Natural killer cell (primary cell): ENCODE results near the gene MYLK4. TPM values are rescaled to one million over a fixed set of nuclear protein-coding genes. Genes with fewer than 3 reads are reported as not detected.
A peak's percentile ranks its signal among the peaks of the same experiment; 100 is the strongest.

Experiments
- ATAC-seq, 3 donors: fragments of 150-1000 bp in 2 of 3; fragments of 200-7000 bp in 1 of 3; cut with Tn5 transposase; 1 replicate in 1 of 3; 2 replicates in 2 of 3; pipeline ENCODE4 v1.10.0; 2021; ENCODE audit warnings: mild to moderate bottlenecking in 2 of 3, moderate library complexity in 2 of 3
- DNase-seq, 2 donors: peaks; one replicate each; pipeline versions ENCODE4 v3.0.0 to v3.0.0-alpha.2; 2013 to 2021; ENCODE audit warnings: mixed read lengths in 1 of 2
- H3K27ac ChIP-seq: one replicate; pipeline ENCODE4 v1.5.1; 2013; ENCODE audit warnings: mild to moderate bottlenecking, low read length
- H3K27me3 ChIP-seq: one replicate; pipeline ENCODE4 v1.6.1; 2013; ENCODE audit warnings: low read length; ENCODE audit not compliant: control insufficient read depth, insufficient read depth
- H3K36me3 ChIP-seq: one replicate; pipeline ENCODE4 v1.6.1; 2013; ENCODE audit warnings: low read length; ENCODE audit not compliant: control insufficient read depth, insufficient read depth
- H3K4me1 ChIP-seq: one replicate; pipeline ENCODE4 v1.6.1; 2013; ENCODE audit warnings: low read length; ENCODE audit not compliant: control insufficient read depth, insufficient read depth
- H3K4me3 ChIP-seq: one replicate; pipeline ENCODE4 v1.5.1; 2013; ENCODE audit warnings: low read length
- H3K9me3 ChIP-seq: one replicate; pipeline ENCODE4 v1.6.1; 2013; ENCODE audit warnings: low read length; ENCODE audit not compliant: control insufficient read depth, insufficient read depth
- H3K27ac Mint-ChIP-seq, 2 donors: one replicate each; pipeline ENCODE4 v1.8.0; 2022; ENCODE audit warnings: mild to moderate bottlenecking in 2 of 2, mixed read lengths in 2 of 2, moderate library complexity in 1 of 2
- H3K27me3 Mint-ChIP-seq, 2 donors: one replicate each; pipeline ENCODE4 v1.8.0; 2022; ENCODE audit warnings: low read depth in 2 of 2, mixed read lengths in 2 of 2
- H3K36me3 Mint-ChIP-seq: one replicate; pipeline ENCODE4 v1.8.0; 2022; ENCODE audit warnings: mixed read lengths
- H3K4me1 Mint-ChIP-seq, 2 donors: one replicate each; pipeline ENCODE4 v1.8.0; 2022; ENCODE audit warnings: mixed read lengths in 2 of 2
- H3K4me3 Mint-ChIP-seq: one replicate; pipeline ENCODE4 v1.8.0; 2022; ENCODE audit warnings: mild to moderate bottlenecking, moderate library complexity, mixed read lengths
- H3K9me3 Mint-ChIP-seq, 2 donors: one replicate each; pipeline ENCODE4 v1.8.0; 2022; ENCODE audit warnings: mixed read lengths in 2 of 2
- CTCF ChIP-seq: fragments of 200-600 bp; IDR thresholded peaks from one replicate; pipeline ENCODE4 v1.8.0; 2022; ENCODE audit warnings: antibody characterized with exemption
- WGBS: methylation state at CpG from one replicate; pipeline ENCODE4 v1.1.7; 2013; ENCODE audit warnings: missing lambda C conversion rate; ENCODE audit not compliant: insufficient coverage; 5-methylcytosine and 5-hydroxymethylcytosine counted together
- intact Hi-C: fragments of 100-400 bp; cut with micrococcal nuclease; formaldehyde crosslinking; loops from one replicate; pipeline ENCODE4 v1.14.2; 2022
- total RNA-seq, 4 donors: library from RNA; stranded (reverse); fragments of 120-200 nt in 1 of 4; gene quantifications; one replicate each; pipeline versions ENCODE4 v1.2.3 to v1.2.4, GENCODE V29; 2013 to 2022

MYLK4 gene
- total RNA-seq, 3 donors from 2014 or later (not counting 1 experiment from before 2014, with no cell fraction given): 0.45 to 1.1 (median 0.88) TPM

GRCh38 chr6:2712102-2712501 lies 38.6 kb downstream of the MYLK4 start:
- Mint-ChIP-seq H3K4me1 (no peaks in the 10 kb centered on the region), H3K27me3 (peaks cover 3 to 13% of the 10 kb centered on the region in 2 donors), H3K27ac (no peak overlapping the region), H3K4me3 (no peak overlapping the region), H3K9me3 (peaks cover 4 to 7% of the 10 kb centered on the region in 2 donors), H3K36me3 (peaks cover 17% of the 10 kb centered on the region)
- no peaks in the 10 kb centered on the region for H3K27me3 ChIP-seq
- no peak for TF ChIP-seq CTCF
- DNase-seq (no peak), ATAC-seq (no peak)
- intact Hi-C loops: no loop called here
- no peak overlapping the region for H3K27ac ChIP-seq
- no peak overlapping the region for H3K4me3 ChIP-seq
- H3K4me1 ChIP-seq: no peaks in the 10 kb centered on the region
- 93% methylated on average over 5 of the region's 5 CpGs for WGBS
- peaks cover 5% of the 10 kb centered on the region for H3K9me3 ChIP-seq
- no peaks in the 10 kb centered on the region for H3K36me3 ChIP-seq

- no peak overlapping the region for H3K4me3 ChIP-seq
- H3K9me3 Mint-ChIP-seq: peaks cover 4 to 7% of the 10 kb centered on the region in 2 donors
- peaks cover 3 to 13% of the 10 kb centered on the region in 2 donors for H3K27me3 Mint-ChIP-seq
- no peak overlapping the region for H3K27ac ChIP-seq
- no peak for DNase-seq
- H3K4me1 ChIP-seq: no peaks in the 10 kb centered on the region
- no peak overlapping the region for H3K4me3 Mint-ChIP-seq
- no peaks in the 10 kb centered on the region for H3K4me1 Mint-ChIP-seq
- TF ChIP-seq CTCF: no peak
- no peak overlapping the region for H3K27ac Mint-ChIP-seq
- peaks cover 17% of the 10 kb centered on the region for H3K36me3 Mint-ChIP-seq
- intact Hi-C loops: no loop called here
- H3K36me3 ChIP-seq: no peaks in the 10 kb centered on the region
- no peaks in the 10 kb centered on the region for H3K27me3 ChIP-seq
- H3K9me3 ChIP-seq: peaks cover 5% of the 10 kb centered on the region
- ATAC-seq: no peak
Measured at GRCh38 chr6:2710412-2710811, 40.3 kb downstream of the MYLK4 start.

DNA sequence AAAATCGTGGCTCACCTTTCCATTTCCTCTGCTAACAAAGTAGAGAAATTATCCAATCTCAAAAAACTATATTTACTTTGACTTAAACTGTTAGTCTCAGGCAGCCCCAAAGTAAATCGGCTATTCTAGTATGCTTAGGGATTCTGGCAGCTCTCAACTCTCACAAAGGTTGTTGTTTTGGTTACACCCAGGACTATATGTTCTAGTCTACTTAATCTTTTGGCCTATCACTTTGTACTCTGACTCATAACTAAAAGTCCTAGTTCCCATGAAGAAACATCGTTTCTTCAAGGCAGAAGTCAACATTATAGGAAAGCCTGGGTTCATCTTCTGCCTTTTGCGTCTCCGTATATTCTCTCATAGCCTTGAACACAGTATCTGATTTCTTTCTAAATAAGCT lies 42.3 kb downstream of the MYLK4 start:
- peaks cover 3 to 13% of the 10 kb centered on the region in 2 donors for H3K27me3 Mint-ChIP-seq
- no peak overlapping the region for H3K4me3 Mint-ChIP-seq
- intact Hi-C loops: no loop called here
- DNase-seq (no peak), ATAC-seq (no peak)
- Histone ChIP-seq H3K36me3 (no peaks in the 10 kb centered on the region), H3K9me3 (peaks cover 5% of the 10 kb centered on the region), H3K4me1 (no peaks in the 10 kb centered on the region), H3K27ac (no peak overlapping the region), H3K27me3 (no peaks in the 10 kb centered on the region), H3K4me3 (no peak overlapping the region)
- no peak for TF ChIP-seq CTCF
- H3K27ac Mint-ChIP-seq: no peak overlapping the region
- no peaks in the 10 kb centered on the region for H3K4me1 Mint-ChIP-seq
- WGBS: 92% methylated on average over 5 of the region's 5 CpGs
- H3K9me3 Mint-ChIP-seq: peaks cover 4 to 7% of the 10 kb centered on the region in 2 donors
- peaks cover 17% of the 10 kb centered on the region for H3K36me3 Mint-ChIP-seq

- Mint-ChIP-seq H3K27ac (no peak overlapping the region), H3K4me1 (no peaks in the 10 kb centered on the region), H3K27me3 (peaks cover 3 to 13% of the 10 kb centered on the region in 2 donors), H3K9me3 (peaks cover 4 to 7% of the 10 kb centered on the region in 2 donors), H3K4me3 (no peak overlapping the region), H3K36me3 (peaks cover 11% of the 10 kb centered on the region)
- WGBS: 15% methylated on average over 7 of the region's 7 CpGs
- ATAC-seq (peak in 1 of 3 donors; percentile 25), DNase-seq (no peak)
- intact Hi-C loops: no loop called here
- Histone ChIP-seq H3K4me1 (no peaks in the 10 kb centered on the region), H3K36me3 (no peaks in the 10 kb centered on the region), H3K4me3 (no peak overlapping the region), H3K27ac (no peak overlapping the region), H3K9me3 (peaks cover 5% of the 10 kb centered on the region), H3K27me3 (no peaks in the 10 kb centered on the region)
- TF ChIP-seq CTCF: no peak
Measured at GRCh38 chr6:2706558-2706957, 44.2 kb downstream of the MYLK4 start.
